ENCODE data around the gene PACS2.
A peak's percentile ranks its signal among the peaks of the same experiment; 100 is the strongest.
"Not testable (repeated sequence)": the region's sequence is repeated elsewhere in the genome, so short reads cannot be mapped to it uniquely, and the experiment has no call there.

The PACS2 gene

GRCh38 chr14:105314287-105315200 is at the start of gene PACS2:
Gene PACS2, plus strand, starts transcription at chr14:105314748. Its CDS starts 171 bp downstream, at chr14:105314919.
- peak; percentile 87 for DNase-seq

- no peak for DNase-seq
These were observed 46.6 kb upstream of the PACS2 start for GRCh38 chr14:105267820-105268548.

GRCh38 chr14:105268736-105269354 is 45.7 kb upstream of the PACS2 start:
- no peak for DNase-seq

- DNase-seq, result no peak
These were observed 45.1 kb upstream of the PACS2 start for GRCh38 chr14:105269405-105269804.

- no peak for DNase-seq
These were observed 43.2 kb upstream of the PACS2 start for GRCh38 chr14:105271224-105271890.

- DNase-seq, result no peak
These were observed 41.9 kb upstream of the PACS2 start for GRCh38 chr14:105272623-105273022.

GRCh38 chr14:105273062-105273461 is 41.5 kb upstream of the PACS2 start:
- DNase-seq, result no peak

- DNase-seq, result no peak
These were observed 39.9 kb upstream of the PACS2 start for GRCh38 chr14:105274637-105275036.

GRCh38 chr14:105275267-105275946 is 39.1 kb upstream of the PACS2 start:
- DNase-seq, result no peak

- not testable (repeated sequence) for DNase-seq
These were observed 37.1 kb upstream of the PACS2 start for GRCh38 chr14:105277448-105277847.

GRCh38 chr14:105279642-105280361 is 34.7 kb upstream of the PACS2 start:
- DNase-seq, result no peak

GRCh38 chr14:105280525-105280924 is 34.0 kb upstream of the PACS2 start:
- no peak for DNase-seq

- no peak for DNase-seq
These were observed 33.0 kb upstream of the PACS2 start for GRCh38 chr14:105281371-105282097.

- no peak for DNase-seq
These were observed 32.3 kb upstream of the PACS2 start for GRCh38 chr14:105282098-105282725.

GRCh38 chr14:105283028-105283427 is 31.5 kb upstream of the PACS2 start:
- no peak for DNase-seq

- no peak for DNase-seq
These were observed 30.6 kb upstream of the PACS2 start for GRCh38 chr14:105283899-105284298.

- DNase-seq, result no peak
These were observed 29.4 kb upstream of the PACS2 start for GRCh38 chr14:105285174-105285573.

GRCh38 chr14:105286759-105287144 is 27.8 kb upstream of the PACS2 start:
- DNase-seq, result no peak

GRCh38 chr14:105287249-105288102 is 27.1 kb upstream of the PACS2 start:
- DNase-seq, result no peak
